Keratinocyte (primary cell): ENCODE measurements around the gene ORM1. TPM values are rescaled to one million over a fixed set of nuclear protein-coding genes. Genes with fewer than 3 reads are reported as not detected.

ENCODE experiments used
- DNase-seq: peaks from one replicate; pipeline ENCODE4 v3.0.0-alpha.2; 2011; ENCODE audit warnings: low read depth, missing footprints, low spot score
- FAIRE-seq: peaks from 2 replicates; lab custom pipeline; 2011; peaks lifted over from hg19 to GRCh38; lab: Jason Lieb, UNC
- H2AFZ ChIP-seq: 2 replicates; pipeline ENCODE4 v1.6.0; 2012; ENCODE audit warnings: low read length, control low read depth, inconsistent platforms; ENCODE audit not compliant: control insufficient read depth
- H3K27ac ChIP-seq: 2 replicates; pipeline ENCODE4 v1.5.1; 2011; ENCODE audit warnings: low read length; ENCODE audit not compliant: control insufficient read depth, insufficient read depth
- H3K27me3 ChIP-seq: 3 replicates; pipeline ENCODE4 v1.6.0; 2011; ENCODE audit warnings: low read length; ENCODE audit not compliant: control insufficient read depth, insufficient read depth; ENCODE audit errors: extremely low read depth
- H3K36me3 ChIP-seq, 2 experiments: 2 replicates in 1 of 2; 3 replicates in 1 of 2; pipeline ENCODE4 v1.5.1; 2011; ENCODE audit warnings: low read length in 2 of 2, mild to moderate bottlenecking in 1 of 2; ENCODE audit not compliant: control insufficient read depth in 2 of 2, insufficient read depth in 2 of 2; ENCODE audit errors: extremely low read depth in 1 of 2
- H3K4me1 ChIP-seq: 3 replicates; pipeline ENCODE4 v1.5.1; 2011; ENCODE audit warnings: low read length; ENCODE audit not compliant: control insufficient read depth, insufficient read depth; ENCODE audit errors: extremely low read depth
- H3K4me2 ChIP-seq: 3 replicates; pipeline ENCODE4 v1.6.0; 2011; ENCODE audit warnings: low read depth, low read length; ENCODE audit not compliant: control insufficient read depth, insufficient read depth; ENCODE audit errors: extremely low read depth
- H3K4me3 ChIP-seq, 3 experiments: fragments of 200-600 bp in 1 of 3; sonication (generic) in 1 of 3; 2 replicates in 2 of 3; 3 replicates in 1 of 3; pipeline ENCODE4 v1.5.1; 2011 to 2016; ENCODE audit warnings: low read length in 3 of 3, mild to moderate bottlenecking in 3 of 3, control low read depth in 2 of 3, inconsistent platforms in 1 of 3, low read depth in 1 of 3, mixed read lengths in 1 of 3, mixed run types in 1 of 3, moderate library complexity in 1 of 3; ENCODE audit not compliant: control insufficient read depth in 2 of 3, insufficient read depth in 2 of 3; ENCODE audit errors: extremely low read depth in 1 of 3
- H3K79me2 ChIP-seq: 2 replicates; pipeline ENCODE4 v1.6.0; 2012; ENCODE audit warnings: low read length; ENCODE audit not compliant: control insufficient read depth, insufficient read depth
- H3K9ac ChIP-seq: 3 replicates; pipeline ENCODE4 v1.6.0; 2011; ENCODE audit warnings: low read length; ENCODE audit not compliant: control insufficient read depth, insufficient read depth; ENCODE audit errors: extremely low read depth
- H3K9me1 ChIP-seq: 3 replicates; pipeline ENCODE4 v1.6.0; 2011; ENCODE audit warnings: low read length; ENCODE audit not compliant: control insufficient read depth, insufficient read depth; ENCODE audit errors: extremely low read depth
- H3K9me3 ChIP-seq: 2 replicates; pipeline ENCODE4 v1.5.1; 2012; ENCODE audit warnings: low read depth, low read length; ENCODE audit not compliant: control insufficient read depth
- H4K20me1 ChIP-seq: 3 replicates; pipeline ENCODE4 v1.6.0; 2011; ENCODE audit warnings: low read length; ENCODE audit not compliant: control insufficient read depth, insufficient read depth; ENCODE audit errors: extremely low read depth
- EZH2 ChIP-seq: IDR thresholded peaks from one replicate; pipeline ENCODE4 v1.6.1; 2012; ENCODE audit warnings: inconsistent platforms, mild to moderate bottlenecking, low read length, moderate library complexity
- dilution Hi-C: fragments of 300-500 bp; cut with MboI; formaldehyde crosslinking; loops from one replicate; pipeline ENCODE4 v1.7.0; 2020; ENCODE audit warnings: low sequenced_read_pairs; ENCODE audit not compliant: extremely low pct_ligation_motif_present
- polyA plus RNA-seq, 5 experiments: library from polyadenylated mRNA; depleted of rRNA in 3 of 5; stranded (reverse) in 3 of 5; stranded (forward) in 1 of 5; unstranded in 1 of 5; fragments of >200 nt; gene quantifications; 1 replicate in 1 of 5; 2 replicates in 3 of 5; 3 replicates in 1 of 5; pipeline versions ENCODE4 v1.2.1 to v1.2.3, GENCODE V29; 2011 to 2012; ENCODE audit warnings: missing spikeins in 2 of 5, low read depth in 1 of 5, low replicate concordance in 1 of 5
- TF ChIP-seq, protein P1 (sequence below), 3 experiments: IDR thresholded peaks in 1 of 3; conservative IDR thresholded peaks in 1 of 3; optimal IDR thresholded peaks in 1 of 3; 2 replicates in 2 of 3; 3 replicates in 1 of 3; pipeline versions ENCODE3 to v1.5.1; 2011; ENCODE audit warnings: low read length in 3 of 3, mild to moderate bottlenecking in 3 of 3, moderate library complexity in 2 of 3, control low read depth in 1 of 3, inconsistent platforms in 1 of 3; ENCODE audit not compliant: insufficient read depth in 2 of 3; ENCODE audit errors: extremely low read depth in 1 of 3

The ORM1 gene
- polyA plus RNA-seq, 1 donor (not counting 4 experiments of a cell fraction or from before 2014, with no cell fraction given): not detected

DNA sequence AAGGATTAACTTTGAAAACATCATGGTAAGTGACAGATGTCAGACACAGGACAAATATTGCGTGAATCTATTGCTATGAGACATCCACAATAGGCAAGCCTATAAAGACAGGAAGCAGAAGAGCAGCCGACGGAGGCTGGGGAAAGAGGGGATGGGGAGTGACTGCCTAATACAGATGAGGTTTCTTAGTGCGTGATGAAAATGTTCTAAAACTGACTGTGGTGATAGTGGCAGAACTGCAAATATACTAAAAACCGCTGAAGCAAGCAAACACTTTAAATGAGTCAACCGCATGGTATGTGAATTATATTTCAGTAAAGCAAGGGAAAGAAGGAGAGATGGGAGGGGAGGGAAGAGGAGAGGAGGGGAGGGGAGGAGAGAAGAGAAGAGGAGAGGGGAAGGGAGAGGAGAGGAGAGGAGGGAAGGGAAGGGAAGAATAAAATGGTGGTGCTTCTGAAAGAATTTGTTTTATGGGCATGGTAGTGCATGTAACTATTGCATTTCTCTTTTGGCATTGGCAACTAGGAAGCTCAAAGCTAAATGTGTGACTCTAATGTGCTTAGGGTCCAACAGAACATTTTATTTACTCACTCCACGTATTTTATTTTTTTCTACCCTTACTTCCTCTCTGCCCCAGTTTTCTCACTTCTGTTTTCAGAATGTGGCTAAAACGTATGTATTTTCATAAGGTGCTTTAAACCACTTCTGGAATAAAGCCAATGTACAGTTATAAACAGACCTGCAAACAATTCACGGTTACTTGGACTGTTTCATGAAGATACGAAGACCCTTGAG lies 43.6 kb downstream of the ORM1 start:
- dilution Hi-C loops: no loop called here
- H3K36me3 ChIP-seq: peaks cover 0 to 4% of the 10 kb centered on the region in 2 experiments
- no peaks in the 10 kb centered on the region for H3K27me3 ChIP-seq
- H3K9me1 ChIP-seq: no peaks in the 10 kb centered on the region
- no peak overlapping the region for H3K9ac ChIP-seq
- H3K9me3 ChIP-seq: no peaks in the 10 kb centered on the region
- no peak overlapping the region for H3K4me2 ChIP-seq
- no peak overlapping the region for H3K27ac ChIP-seq
- FAIRE-seq: no peak
- H3K79me2 ChIP-seq: no peaks in the 10 kb centered on the region
- no peak overlapping the region for H3K4me3 ChIP-seq
- H3K4me1 ChIP-seq: peaks cover 6% of the 10 kb centered on the region
- TF ChIP-seq, protein P1, sequence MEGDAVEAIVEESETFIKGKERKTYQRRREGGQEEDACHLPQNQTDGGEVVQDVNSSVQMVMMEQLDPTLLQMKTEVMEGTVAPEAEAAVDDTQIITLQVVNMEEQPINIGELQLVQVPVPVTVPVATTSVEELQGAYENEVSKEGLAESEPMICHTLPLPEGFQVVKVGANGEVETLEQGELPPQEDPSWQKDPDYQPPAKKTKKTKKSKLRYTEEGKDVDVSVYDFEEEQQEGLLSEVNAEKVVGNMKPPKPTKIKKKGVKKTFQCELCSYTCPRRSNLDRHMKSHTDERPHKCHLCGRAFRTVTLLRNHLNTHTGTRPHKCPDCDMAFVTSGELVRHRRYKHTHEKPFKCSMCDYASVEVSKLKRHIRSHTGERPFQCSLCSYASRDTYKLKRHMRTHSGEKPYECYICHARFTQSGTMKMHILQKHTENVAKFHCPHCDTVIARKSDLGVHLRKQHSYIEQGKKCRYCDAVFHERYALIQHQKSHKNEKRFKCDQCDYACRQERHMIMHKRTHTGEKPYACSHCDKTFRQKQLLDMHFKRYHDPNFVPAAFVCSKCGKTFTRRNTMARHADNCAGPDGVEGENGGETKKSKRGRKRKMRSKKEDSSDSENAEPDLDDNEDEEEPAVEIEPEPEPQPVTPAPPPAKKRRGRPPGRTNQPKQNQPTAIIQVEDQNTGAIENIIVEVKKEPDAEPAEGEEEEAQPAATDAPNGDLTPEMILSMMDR (optimal IDR thresholded peaks at IDR 0.05 in 1 of 3, IDR thresholded peaks at IDR 0.05 in 1 of 3, conservative IDR thresholded peaks at IDR 0.05 in 1 of 3; ENCODE audit: extremely low read depth in 1 of 3, insufficient read depth in 2 of 3, low read length in 3 of 3): no peak
- TF ChIP-seq EZH2: no peak
- no peaks in the 10 kb centered on the region for H4K20me1 ChIP-seq
- no peak overlapping the region for H2AFZ ChIP-seq
- DNase-seq: no peak

DNA sequence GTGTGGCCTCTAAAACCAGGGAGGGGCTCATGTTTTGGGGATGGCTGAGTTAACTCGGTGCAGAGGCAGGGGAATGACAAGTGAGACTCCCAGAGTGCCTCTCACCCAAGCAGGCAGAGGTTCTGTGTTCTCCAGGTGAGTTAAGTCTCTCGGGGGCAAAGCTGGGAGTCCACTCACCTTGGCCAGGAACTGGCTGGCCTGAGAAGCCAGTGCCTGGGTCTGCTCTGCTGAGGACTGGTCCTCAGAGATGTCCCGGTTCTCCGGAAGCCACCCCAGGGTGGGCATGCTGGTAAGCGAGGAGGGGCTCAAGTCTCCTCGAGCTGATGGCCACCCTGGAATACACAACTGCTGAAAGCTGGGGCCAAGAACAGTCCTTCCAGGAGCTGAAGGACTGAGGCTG lies 44.5 kb downstream of the ORM1 start:
- H3K9me3 ChIP-seq: no peaks in the 10 kb centered on the region
- no peak overlapping the region for H2AFZ ChIP-seq
- H3K36me3 ChIP-seq: peaks cover 0 to 3% of the 10 kb centered on the region in 2 experiments
- no peak for FAIRE-seq
- H3K27ac ChIP-seq: no peak overlapping the region
- H4K20me1 ChIP-seq: no peaks in the 10 kb centered on the region
- dilution Hi-C loops: no loop called here
- DNase-seq: no peak
- TF ChIP-seq, protein P1 (optimal IDR thresholded peaks at IDR 0.05 in 1 of 3, IDR thresholded peaks at IDR 0.05 in 1 of 3, conservative IDR thresholded peaks at IDR 0.05 in 1 of 3; ENCODE audit: extremely low read depth in 1 of 3, insufficient read depth in 2 of 3, low read length in 3 of 3): no peak
- TF ChIP-seq EZH2: no peak
- H3K4me1 ChIP-seq: peaks cover 14% of the 10 kb centered on the region
- no peaks in the 10 kb centered on the region for H3K9me1 ChIP-seq
- no peak overlapping the region for H3K4me3 ChIP-seq
- no peaks in the 10 kb centered on the region for H3K79me2 ChIP-seq
- H3K27me3 ChIP-seq: no peaks in the 10 kb centered on the region
- H3K9ac ChIP-seq: no peak overlapping the region
- no peak overlapping the region for H3K4me2 ChIP-seq
